Thyroid gland (tissue), 4 donors: ENCODE data around the gene SIX5.

Experiments used
- POLR2A ChIP-seq, 2 donors: fragments of 450-650 bp; IDR thresholded peaks; one replicate each; pipeline ENCODE4 v1.6.1; 2017; ENCODE audit warnings: antibody characterized with exemption in 2 of 2, mild to moderate bottlenecking in 2 of 2, moderate library complexity in 1 of 2
- TF ChIP-seq, protein P1 (sequence below), 6 experiments: fragments of 200-600 bp in 3 of 6; fragments of 450-650 bp in 3 of 6; sonication (generic) in 3 of 6; IDR thresholded peaks; one replicate each; pipeline ENCODE4 v1.5.1; 2016 to 2019; ENCODE audit warnings: antibody characterized with exemption in 6 of 6, mild to moderate bottlenecking in 2 of 6, inconsistent platforms in 1 of 6, moderate library complexity in 1 of 6

- TF ChIP-seq, protein P1, sequence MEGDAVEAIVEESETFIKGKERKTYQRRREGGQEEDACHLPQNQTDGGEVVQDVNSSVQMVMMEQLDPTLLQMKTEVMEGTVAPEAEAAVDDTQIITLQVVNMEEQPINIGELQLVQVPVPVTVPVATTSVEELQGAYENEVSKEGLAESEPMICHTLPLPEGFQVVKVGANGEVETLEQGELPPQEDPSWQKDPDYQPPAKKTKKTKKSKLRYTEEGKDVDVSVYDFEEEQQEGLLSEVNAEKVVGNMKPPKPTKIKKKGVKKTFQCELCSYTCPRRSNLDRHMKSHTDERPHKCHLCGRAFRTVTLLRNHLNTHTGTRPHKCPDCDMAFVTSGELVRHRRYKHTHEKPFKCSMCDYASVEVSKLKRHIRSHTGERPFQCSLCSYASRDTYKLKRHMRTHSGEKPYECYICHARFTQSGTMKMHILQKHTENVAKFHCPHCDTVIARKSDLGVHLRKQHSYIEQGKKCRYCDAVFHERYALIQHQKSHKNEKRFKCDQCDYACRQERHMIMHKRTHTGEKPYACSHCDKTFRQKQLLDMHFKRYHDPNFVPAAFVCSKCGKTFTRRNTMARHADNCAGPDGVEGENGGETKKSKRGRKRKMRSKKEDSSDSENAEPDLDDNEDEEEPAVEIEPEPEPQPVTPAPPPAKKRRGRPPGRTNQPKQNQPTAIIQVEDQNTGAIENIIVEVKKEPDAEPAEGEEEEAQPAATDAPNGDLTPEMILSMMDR (IDR thresholded peaks at IDR 0.05), result no peak
- no peak for TF ChIP-seq POLR2A (IDR thresholded peaks at IDR 0.05)
These were observed 6.0 kb downstream of the SIX5 start for GRCh38 chr19:45762870-45763631.
